ENCODE results near the gene UPK3BL1.
"Not testable (repeated sequence)": the region's sequence is repeated elsewhere in the genome, so short reads cannot be mapped to it uniquely, and the experiment has no call there.

UPK3BL1 gene, protein sequence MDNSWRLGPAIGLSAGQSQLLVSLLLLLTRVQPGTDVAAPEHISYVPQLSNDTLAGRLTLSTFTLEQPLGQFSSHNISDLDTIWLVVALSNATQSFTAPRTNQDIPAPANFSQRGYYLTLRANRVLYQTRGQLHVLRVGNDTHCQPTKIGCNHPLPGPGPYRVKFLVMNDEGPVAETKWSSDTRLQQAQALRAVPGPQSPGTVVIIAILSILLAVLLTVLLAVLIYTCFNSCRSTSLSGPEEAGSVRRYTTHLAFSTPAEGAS

GRCh38 chr7:102642691-102643090 lies at the start of gene UPK3BL1:
UPK3BL1 (minus strand) TSS chr7:102642791; CDS start chr7:102642741, 50 bp downstream.
- not testable (repeated sequence) for DNase-seq (ENCODE audit: low read depth in 2 of 2)

- DNase-seq (ENCODE audit: low read depth in 2 of 2): not testable (repeated sequence)
Measured at GRCh38 chr7:102690602-102691001, 48.0 kb upstream of the UPK3BL1 start.

- not testable (repeated sequence) for DNase-seq (ENCODE audit: low read depth in 2 of 2)
Measured at GRCh38 chr7:102689436-102690282, 47.1 kb upstream of the UPK3BL1 start.

DNA sequence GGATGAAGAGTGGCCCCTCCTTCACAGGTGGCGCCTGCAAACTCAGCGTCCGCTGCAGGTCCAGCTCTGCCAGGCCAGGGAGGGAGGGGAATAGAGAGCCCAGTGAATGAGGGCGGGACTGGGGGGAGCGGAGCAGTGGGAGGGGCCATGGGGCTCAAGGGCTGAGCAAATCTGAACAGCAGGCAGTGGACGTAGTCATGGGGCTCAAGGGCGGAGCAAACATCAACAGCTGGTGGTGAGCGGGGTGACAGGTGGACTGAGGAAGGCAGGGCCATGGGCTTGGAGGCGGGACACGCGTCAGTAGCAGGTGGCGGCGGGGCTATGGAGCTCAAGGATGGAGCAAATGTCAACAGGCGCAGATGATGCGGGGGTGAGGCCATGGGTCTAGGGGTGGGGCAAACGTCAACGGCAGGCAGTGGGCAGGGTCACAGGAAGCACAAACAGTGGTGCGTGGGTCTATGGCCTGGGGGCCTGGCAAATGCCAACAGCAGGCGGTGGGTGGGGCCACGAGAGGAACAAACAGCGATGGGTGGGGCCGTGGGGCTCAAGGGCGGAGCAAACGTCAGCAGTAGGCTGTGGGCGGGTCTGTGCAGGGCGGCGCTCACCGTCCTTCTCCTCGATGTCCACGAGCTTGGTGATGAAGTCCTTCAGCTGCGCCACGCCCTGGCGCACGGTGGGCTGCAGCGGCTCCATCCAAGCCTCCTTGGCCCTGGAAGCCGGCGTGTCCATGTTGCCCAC lies 45.9 kb upstream of the UPK3BL1 start:
- not testable (repeated sequence) for DNase-seq (ENCODE audit: low read depth in 2 of 2)

DNA sequence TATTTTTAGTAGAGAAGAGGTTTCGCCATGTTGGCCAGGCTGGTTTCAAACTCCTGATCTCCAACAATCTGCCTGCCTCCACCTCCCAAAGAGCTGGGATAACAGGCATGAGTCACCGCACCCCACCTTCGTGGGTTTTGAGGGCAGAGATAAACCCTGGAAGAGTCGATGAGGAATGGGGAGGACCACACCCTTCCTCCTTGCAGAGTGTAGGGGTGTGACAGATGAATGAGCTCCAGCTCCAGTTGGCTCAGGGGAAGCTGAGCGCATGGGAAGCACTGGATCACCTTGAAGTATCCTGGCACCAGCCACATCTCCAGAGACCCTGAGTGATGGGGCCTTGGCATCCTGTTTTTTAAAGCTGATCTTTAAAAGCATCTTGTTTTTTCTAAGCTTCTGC lies 40.0 kb upstream of the UPK3BL1 start:
- DNase-seq (ENCODE audit: low read depth in 2 of 2): not testable (repeated sequence)

GRCh38 chr7:102680780-102681179 lies 38.2 kb upstream of the UPK3BL1 start:
- DNase-seq (ENCODE audit: low read depth in 2 of 2): not testable (repeated sequence)

GRCh38 chr7:102675545-102675944 lies 33.0 kb upstream of the UPK3BL1 start:
- DNase-seq (ENCODE audit: low read depth in 2 of 2): not testable (repeated sequence)

GRCh38 chr7:102673447-102674067 lies 31.0 kb upstream of the UPK3BL1 start:
- DNase-seq (ENCODE audit: low read depth in 2 of 2): not testable (repeated sequence)

- DNase-seq (ENCODE audit: low read depth in 2 of 2): not testable (repeated sequence)
Measured at GRCh38 chr7:102671956-102672307, 29.3 kb upstream of the UPK3BL1 start.

- not testable (repeated sequence) for DNase-seq (ENCODE audit: low read depth in 2 of 2)
Measured at GRCh38 chr7:102671166-102671955, 28.8 kb upstream of the UPK3BL1 start, which contains the start of gene POLR2J2. POLR2J2 (minus strand) TSS chr7:102671663; CDS start chr7:102671601, 62 bp downstream.

DNA sequence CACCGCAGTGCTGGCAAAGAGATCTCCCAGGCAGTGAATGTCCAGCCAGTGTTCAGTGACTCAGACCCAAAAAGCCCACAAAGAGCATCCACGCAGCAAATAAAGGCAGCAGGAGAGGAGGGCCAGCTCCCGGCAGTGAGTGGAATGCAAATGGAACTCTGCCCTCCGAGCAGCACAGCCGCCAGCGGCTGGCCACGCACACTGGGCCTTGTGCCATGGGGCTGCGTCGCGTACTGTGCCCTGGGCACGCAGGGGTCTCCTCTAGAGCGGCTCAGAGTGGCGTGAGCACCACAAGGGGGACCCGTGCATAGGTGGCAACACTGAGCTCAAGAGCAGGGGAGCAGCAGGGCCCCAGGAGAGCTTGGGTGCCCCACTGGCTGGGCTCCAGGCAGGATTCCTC lies 24.9 kb upstream of the UPK3BL1 start:
- DNase-seq (ENCODE audit: low read depth in 2 of 2): not testable (repeated sequence)

- DNase-seq (ENCODE audit: low read depth in 2 of 2): not testable (repeated sequence)
Measured at GRCh38 chr7:102666850-102667249, 24.3 kb upstream of the UPK3BL1 start.

DNA sequence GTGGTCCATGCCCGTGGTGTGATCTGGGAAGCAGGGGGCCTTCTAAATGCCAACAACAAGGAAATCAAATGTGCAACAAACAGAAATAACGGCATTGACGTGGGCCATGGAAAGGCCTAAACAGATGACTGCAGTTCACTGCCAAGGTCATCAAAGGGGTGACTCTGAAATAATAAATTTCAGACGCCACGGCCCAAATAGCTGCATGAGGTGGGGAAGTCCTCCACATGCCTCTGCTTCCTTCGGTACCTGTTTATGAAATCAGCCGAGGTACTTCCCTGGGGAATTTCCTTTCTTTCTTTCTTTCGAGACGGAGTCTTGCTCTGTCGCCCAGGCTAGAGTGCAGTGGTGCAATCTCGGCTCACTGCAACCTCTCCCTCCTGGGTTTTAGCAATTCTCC lies 22.2 kb upstream of the UPK3BL1 start:
- not testable (repeated sequence) for DNase-seq (ENCODE audit: low read depth in 2 of 2)

GRCh38 chr7:102649924-102650323 lies 7.3 kb upstream of the UPK3BL1 start, which contains the start of gene SPDYE2B:
SPDYE2B (plus strand) TSS chr7:102650319; CDS start chr7:102652349, 2,030 bp downstream.
- not testable (repeated sequence) for DNase-seq (ENCODE audit: low read depth in 2 of 2)

DNA sequence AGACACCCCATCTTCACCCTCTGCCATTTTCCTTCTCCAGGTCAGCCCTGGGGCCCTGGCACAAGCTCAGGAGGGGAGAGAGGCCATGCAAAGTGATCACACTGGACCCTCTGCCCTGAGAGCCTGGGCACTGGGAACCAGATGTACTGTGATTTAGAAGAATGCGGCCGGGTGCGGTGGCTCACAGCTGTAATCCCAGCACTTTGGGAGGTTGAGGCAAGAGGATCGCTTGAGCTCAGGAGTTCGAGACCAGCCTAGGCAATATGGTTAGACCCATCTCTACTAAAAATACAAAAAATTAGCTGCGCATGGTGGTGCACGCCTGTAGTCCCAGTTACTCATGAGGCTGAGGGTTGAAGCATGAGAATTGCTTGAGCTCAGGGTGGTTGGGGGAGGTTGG lies 5.2 kb upstream of the UPK3BL1 start:
- not testable (repeated sequence) for DNase-seq (ENCODE audit: low read depth in 2 of 2)

DNA sequence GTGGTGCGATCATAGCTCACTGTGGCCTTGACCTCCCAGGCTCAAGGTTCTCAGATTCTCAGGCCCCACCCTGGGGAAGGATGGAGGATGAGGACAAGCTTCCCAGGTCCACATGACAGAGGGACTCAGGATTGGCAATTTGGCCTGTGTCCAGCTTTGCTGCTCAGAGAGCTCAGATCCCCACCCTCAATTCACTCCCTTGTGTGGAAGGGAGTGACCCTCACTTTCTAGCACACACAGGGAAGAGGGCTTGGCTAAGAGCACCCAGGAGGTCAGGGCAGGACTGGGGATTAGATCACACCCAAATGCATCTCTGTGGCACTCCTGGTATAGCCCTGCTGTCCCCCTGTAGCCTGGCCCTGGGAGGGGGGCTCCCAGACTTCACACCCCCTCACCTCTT lies 813 bp upstream of the UPK3BL1 start:
- DNase-seq (ENCODE audit: low read depth in 2 of 2): not testable (repeated sequence)

DNA sequence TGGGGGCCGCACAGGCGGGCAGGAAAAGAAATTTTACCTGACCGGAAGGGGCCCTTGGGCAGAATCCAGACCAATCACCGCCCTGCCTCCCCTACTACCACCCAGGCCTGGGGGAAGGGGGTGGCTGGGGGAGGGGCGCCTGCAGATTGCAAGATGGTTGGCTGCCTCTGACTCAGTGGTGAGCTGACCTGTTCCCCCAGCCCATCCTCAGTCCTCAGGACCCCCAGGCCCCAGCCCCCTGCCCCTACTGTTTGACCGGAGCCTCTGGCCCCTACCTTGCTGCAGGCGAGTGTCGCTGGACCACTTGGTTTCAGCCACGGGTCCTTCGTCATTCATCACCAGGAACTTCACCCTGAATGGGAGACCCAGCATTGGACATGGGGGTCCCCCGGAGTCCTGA lies 3.7 kb downstream of the UPK3BL1 start:
- DNase-seq (ENCODE audit: low read depth in 2 of 2): not testable (repeated sequence)

DNA sequence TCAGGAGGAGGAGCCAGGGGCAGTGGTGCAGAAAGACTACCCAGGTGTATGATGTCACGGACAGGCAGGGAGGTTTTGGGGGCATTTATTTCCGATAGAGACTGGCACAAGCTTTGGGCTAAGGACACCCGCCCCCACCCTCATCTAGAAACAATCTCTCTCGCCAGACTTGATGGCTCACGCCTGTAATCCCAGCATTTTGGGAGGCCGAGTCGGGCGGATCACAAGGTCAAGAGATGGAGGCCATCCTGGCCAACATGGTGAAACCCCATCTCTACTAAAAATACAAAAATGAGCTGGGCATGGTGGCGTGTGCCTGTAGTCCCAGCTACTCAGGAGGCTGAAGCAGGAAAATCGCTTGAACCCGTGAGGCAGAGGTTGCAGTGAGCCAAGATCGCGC lies 5.6 kb downstream of the UPK3BL1 start:
- DNase-seq (ENCODE audit: low read depth in 2 of 2): not testable (repeated sequence)

DNA sequence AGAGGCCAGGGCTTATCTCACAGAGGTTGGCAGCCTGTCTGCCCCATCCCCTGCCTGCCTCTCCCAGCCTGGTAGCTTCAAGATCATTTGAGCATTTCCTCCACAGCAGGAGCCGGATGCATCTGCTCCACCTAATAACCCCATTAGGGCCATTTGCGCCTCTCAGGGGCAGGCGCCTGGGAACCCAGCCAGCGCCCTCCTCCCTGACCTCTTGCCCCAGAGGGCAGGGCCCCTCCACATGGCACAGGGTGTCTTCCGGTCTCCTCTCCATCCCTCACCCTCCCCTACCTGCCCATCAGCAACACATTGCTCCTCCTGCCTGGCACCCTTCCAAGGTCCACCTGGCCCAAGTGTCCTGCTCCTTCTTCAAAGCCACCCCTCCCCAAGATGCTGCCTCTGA lies 7.2 kb downstream of the UPK3BL1 start:
- DNase-seq (ENCODE audit: low read depth in 2 of 2): not testable (repeated sequence)

DNA sequence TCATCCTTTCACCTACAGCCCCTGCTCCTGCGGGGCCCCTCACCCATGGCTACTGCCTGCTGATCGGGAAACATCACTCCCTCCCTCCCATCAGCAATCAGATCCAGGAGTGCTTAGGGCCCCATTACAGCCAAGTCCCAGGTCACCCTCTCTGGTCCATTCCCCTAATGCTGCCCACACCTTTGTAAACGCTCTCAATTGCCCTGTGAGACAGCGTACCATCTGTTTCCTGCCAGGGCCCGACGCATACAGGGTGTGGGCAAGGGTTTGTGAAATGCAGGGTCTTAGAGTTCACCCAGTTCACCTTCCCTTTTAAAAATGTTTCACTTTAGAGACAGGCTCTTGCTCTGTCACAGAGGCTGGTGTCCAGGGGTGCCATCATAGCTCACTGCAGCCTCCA lies 8.3 kb downstream of the UPK3BL1 start:
- DNase-seq (ENCODE audit: low read depth in 2 of 2): not testable (repeated sequence)

- not testable (repeated sequence) for DNase-seq (ENCODE audit: low read depth in 2 of 2)
Measured at GRCh38 chr7:102630622-102631021, 12.0 kb downstream of the UPK3BL1 start.
